ENCODE measurements around the gene SERPINH1. TPM values are rescaled to one million over a fixed set of nuclear protein-coding genes. Genes with fewer than 3 reads are reported as not detected.
A peak's percentile ranks its signal among the peaks of the same experiment; 100 is the strongest.

SERPINH1 gene
- total RNA-seq, 1 donor from 2014 or later: 65.8 TPM

DNA sequence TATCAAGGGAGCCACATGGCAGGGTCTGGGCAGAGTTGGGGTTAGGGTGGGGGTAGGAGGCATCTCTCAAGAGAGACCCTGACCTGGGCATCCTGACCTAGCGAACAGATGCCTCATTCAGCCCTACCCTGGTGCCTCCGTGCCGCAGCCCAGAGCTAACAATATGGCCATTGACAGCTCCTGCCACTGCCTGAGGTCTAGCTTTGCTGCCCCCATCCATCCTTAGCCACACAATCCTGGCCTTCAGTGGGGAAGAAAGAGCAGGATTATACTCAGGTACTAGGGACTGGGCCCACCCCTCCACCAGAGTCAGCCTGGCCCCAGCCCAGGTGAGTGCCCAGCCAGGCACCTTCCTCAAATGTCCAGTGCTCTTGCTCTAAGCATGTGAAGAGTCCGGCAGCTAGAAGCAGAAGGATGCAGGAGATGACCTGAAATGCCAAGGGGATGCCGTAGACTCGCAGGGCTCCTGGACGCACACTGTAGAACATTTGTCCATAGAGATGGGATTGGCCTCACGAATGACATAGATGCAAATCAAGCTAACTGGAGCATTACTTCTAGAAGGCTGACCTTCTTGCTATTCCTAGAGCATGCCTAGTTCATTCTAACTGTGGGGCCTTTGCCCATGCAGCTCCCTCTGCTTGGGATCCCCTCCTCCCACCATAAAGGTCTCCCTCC, 13.3 kb upstream of the SERPINH1 start:
- DNase-seq (ENCODE audit: missing footprints): no peak
- ATAC-seq: no peak

GRCh38 chr11:75549370-75549958, 12.6 kb upstream of the SERPINH1 start:
- no peak for DNase-seq (ENCODE audit: missing footprints)
- no peak for ATAC-seq
- intact Hi-C loops (cut with DNase I): loop anchor here (5.0 kb wide), 1 partner anchor 318 kb away; no protein-coding TSS in a partner anchor

More for the DNA sequence above, 13.3 kb upstream of the SERPINH1 start:
- intact Hi-C loops (cut with DNase I): loop anchor here (5.0 kb wide), 1 partner anchor 319 kb away; no protein-coding TSS in a partner anchor

- intact Hi-C loops (cut with DNase I): no loop called here
- DNase-seq (ENCODE audit: missing footprints) (no peak), ATAC-seq (no peak)
Observed at GRCh38 chr11:75553182-75553581, 8.9 kb upstream of the SERPINH1 start.

GRCh38 chr11:75553889-75554257, 8.2 kb upstream of the SERPINH1 start:
- ATAC-seq: peak; percentile 2
- DNase-seq (ENCODE audit: missing footprints): no peak
- intact Hi-C loops (cut with DNase I): no loop called here

DNA sequence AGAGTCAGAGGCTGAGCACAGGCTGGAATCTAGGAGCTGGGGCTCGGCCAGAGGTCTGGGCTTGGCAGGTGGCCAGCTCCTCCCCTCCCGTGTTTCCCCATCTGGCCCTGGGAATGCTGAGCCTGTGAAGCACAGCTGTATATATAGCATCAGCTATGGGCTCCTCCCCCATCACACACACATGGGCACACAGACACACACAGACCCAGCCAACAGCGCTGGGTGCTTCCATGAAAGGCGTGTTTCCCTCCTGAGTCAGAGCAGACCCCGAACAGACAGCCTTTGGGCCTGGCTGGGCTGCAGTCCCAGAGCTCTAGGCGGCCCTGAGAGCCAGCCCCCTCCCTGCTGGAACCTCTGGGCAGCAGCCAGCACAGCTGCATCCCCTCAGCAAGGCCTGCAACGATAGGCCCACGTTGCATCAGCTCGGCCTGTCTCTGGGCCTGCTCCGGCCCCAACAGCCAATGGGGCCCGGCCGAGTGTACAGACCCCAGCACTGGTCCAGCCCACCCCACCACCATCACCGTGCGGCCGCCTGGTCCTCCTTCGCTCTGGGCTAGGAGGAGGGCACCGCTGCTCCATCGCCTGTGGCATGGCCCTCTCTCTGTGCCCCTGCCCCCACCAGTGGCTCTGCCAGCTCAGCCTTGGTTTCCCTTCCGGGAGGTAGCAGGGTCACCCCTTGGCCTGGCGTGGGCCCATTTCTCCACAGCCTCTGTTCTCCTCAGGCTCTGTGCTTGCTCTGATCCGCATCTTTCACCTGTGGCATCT, 7.6 kb upstream of the SERPINH1 start:
- ATAC-seq: peak; percentile 93
- intact Hi-C loops (cut with DNase I): no loop called here
- DNase-seq (ENCODE audit: missing footprints): peak; percentile 96

- DNase-seq (ENCODE audit: missing footprints) (no peak), ATAC-seq (no peak)
- intact Hi-C loops (cut with DNase I): no loop called here
Observed at GRCh38 chr11:75555079-75555811, 6.8 kb upstream of the SERPINH1 start.

GRCh38 chr11:75556275-75556674, 5.8 kb upstream of the SERPINH1 start:
- ATAC-seq (no peak), DNase-seq (ENCODE audit: missing footprints) (no peak)
- intact Hi-C loops (cut with DNase I): no loop called here

DNA sequence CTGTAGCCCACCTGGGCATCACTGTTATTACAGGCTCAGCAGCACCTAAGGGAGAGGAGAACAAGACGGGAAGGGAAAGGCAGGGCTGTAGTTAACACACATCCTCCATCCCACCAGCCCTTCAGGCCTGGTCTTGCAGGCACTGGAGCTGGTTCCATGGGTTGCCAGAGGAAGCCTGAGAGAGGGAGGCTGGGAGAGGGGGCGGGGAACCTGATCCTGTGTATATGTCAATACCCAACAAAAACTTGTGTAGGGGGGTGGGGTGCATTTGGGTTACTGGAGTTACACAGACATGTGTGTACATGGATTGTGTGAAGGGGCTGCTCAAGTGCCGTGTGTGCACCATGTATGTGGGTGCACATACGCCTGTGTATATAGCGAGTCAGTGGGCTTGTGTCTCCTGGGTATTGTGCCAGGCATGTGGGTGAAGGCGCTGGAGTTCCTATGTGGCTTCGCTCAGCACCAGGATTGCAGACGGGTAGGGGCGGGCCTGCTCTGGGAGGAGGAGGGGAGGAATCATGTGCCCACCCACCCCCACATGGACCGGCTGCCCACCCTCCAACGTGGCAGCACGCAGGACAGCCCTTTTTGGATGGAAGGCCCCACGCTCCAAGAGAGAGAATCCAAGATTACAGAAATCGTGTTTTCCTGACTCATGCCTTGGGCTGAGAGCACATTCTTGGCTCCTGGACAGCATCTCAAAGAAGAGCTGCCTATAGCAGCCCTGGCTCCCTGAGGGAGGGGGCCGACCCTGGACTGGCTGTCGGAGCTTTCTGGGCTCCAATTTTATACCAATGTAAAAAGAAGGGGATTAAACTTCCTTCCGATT, 4.2 kb upstream of the SERPINH1 start:
- intact Hi-C loops (cut with DNase I): no loop called here
- ATAC-seq (no peak), DNase-seq (ENCODE audit: missing footprints) (no peak)

DNA sequence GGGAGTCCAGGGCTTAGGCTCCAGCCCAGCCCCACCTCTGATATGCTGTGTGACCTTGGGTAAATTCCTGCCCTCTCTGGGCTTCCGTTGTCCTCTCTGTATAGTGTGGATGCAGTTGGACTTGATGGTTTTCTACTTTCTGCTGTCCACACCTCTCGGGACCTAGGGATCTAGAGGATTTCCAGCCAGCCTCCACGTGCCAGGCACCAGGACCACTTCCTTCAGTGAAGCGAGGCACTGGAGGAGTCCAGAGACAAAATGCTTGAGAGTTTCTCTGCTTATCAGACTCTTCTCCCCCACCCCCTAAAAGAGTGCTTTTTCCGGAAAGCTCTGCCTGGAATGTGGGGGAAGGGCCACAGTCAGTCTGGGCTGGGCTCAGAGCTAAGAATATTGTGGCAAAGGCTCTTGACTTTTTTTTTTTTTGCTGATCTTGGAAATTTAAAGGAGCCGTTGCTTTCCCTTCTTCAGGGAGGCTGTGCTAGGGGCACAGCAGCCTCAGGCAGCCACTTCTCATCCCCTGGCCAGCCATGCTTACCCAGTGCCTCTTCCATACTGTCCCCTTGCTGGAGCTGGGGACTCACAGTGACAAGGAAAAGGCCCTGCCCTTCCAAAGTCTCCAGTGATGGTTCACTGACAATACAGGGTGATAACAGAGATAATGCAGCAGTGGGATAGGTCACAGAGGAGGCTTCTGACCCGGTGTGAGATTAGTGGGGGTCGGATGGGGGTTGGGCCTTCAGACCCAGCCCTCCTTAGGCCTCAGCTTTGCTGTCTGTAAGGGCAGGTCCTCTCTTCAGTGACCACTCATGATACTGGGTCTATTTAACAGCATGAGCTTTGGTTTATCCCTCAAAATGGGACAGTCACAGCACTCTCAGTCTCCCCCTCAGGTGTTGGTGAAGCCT, 2.9 kb upstream of the SERPINH1 start:
- intact Hi-C loops (cut with DNase I): no loop called here
- peak; percentile 6 for ATAC-seq
- DNase-seq (ENCODE audit: missing footprints): no peak

GRCh38 chr11:75560644-75561043, 1.4 kb upstream of the SERPINH1 start:
- intact Hi-C loops (cut with DNase I): no loop called here
- DNase-seq (ENCODE audit: missing footprints) (no peak), ATAC-seq (no peak)

GRCh38 chr11:75561426-75562047, 516 bp upstream of the SERPINH1 start:
- intact Hi-C loops (cut with DNase I): loop anchor here (2.0 kb wide), 1 partner anchor 21 kb away; no protein-coding TSS in a partner anchor
- DNase-seq (ENCODE audit: missing footprints): no peak
- ATAC-seq: no peak

- intact Hi-C loops (cut with DNase I): loop anchor here (2.0 kb wide), 1 partner anchor 20 kb away; no protein-coding TSS in a partner anchor
- DNase-seq (ENCODE audit: missing footprints) (no peak), ATAC-seq (no peak)
Observed at GRCh38 chr11:75562836-75563484, 907 bp downstream of the SERPINH1 start.

- intact Hi-C loops (cut with DNase I): loop anchor here (2.0 kb wide), 1 partner anchor 19 kb away; no protein-coding TSS in a partner anchor
- DNase-seq (ENCODE audit: missing footprints) (no peak), ATAC-seq (no peak)
Observed at GRCh38 chr11:75563501-75563977, 1.5 kb downstream of the SERPINH1 start.

- intact Hi-C loops (cut with DNase I): loop anchor here (2.0 kb wide), 1 partner anchor 19 kb away; no protein-coding TSS in a partner anchor
- ATAC-seq (no peak), DNase-seq (ENCODE audit: missing footprints) (peak; percentile 74)
Observed at GRCh38 chr11:75563978-75564552, 2.0 kb downstream of the SERPINH1 start.

- DNase-seq (ENCODE audit: missing footprints) (peak; percentile 68), ATAC-seq (peak; percentile 18)
- intact Hi-C loops (cut with DNase I): no loop called here
Observed at GRCh38 chr11:75565221-75565814, 3.3 kb downstream of the SERPINH1 start.
